ENCODE measurements around the gene BAIAP2L1. TPM values are rescaled to one million over a fixed set of nuclear protein-coding genes. Genes with fewer than 3 reads are reported as not detected.

Gene BAIAP2L1
- total RNA-seq, 4 donors from 2014 or later = 39.8 to 59.8 (median 53.3) TPM

- no peak for TF ChIP-seq POLR2AphosphoS5 (IDR thresholded peaks at IDR 0.05)
- TF ChIP-seq CTCF (IDR thresholded peaks at IDR 0.05) = no peak
- TF ChIP-seq EP300 (IDR thresholded peaks at IDR 0.05; ENCODE audit: low read depth) = no peak
- no peak for TF ChIP-seq POLR2A (IDR thresholded peaks at IDR 0.05)
- Histone ChIP-seq H3K9me3 (no peaks in the 10 kb centered on the region), H3K36me3 (no peaks in the 10 kb centered on the region), H3K4me3 (no peak overlapping the region), H3K4me1 (peaks cover 15 to 37% (median 25%) of the 10 kb centered on the region in 4 donors), H3K27me3 (no peaks in the 10 kb centered on the region), H3K27ac (peak overlapping the region in 2 of 4 donors; percentile 88 to 91)
- in situ Hi-C loops (cut with MboI; ENCODE audit: low pct_ligation_motif_present in 1 of 4, low pct_unique_long_range_greater_than_20kb in 1 of 4, low sequenced_read_pairs in 3 of 4) (no loop called here), intact Hi-C loops (cut with DNase I; ENCODE audit: low total_unique reads) (no loop called here)
- no peak for DNase-seq
- WGBS, 2 donors (ENCODE audit: low coverage in 1 of 2) = 89 to 100% methylated on average over 5 to 8 of the region's 8 CpGs
These were observed 49.8 kb downstream of the BAIAP2L1 start for GRCh38 chr7:98351136-98351535.

GRCh38 chr7:98348726-98349474 is 52.0 kb downstream of the BAIAP2L1 start:
- H3K27me3 ChIP-seq = no peaks in the 10 kb centered on the region
- peaks cover 4 to 16% (median 11%) of the 10 kb centered on the region in 4 donors for H3K4me1 ChIP-seq
- TF ChIP-seq POLR2AphosphoS5 (IDR thresholded peaks at IDR 0.05) (peak in 2 of 3 donors; percentile 14 to 19), CTCF (IDR thresholded peaks at IDR 0.05) (no peak)
- H3K36me3 ChIP-seq = no peaks in the 10 kb centered on the region
- WGBS, 2 donors (ENCODE audit: low coverage in 1 of 2) = 83 to 84% methylated on average over 13 to 23 of the region's 23 CpGs
- intact Hi-C loops (cut with DNase I; ENCODE audit: low total_unique reads) = no loop called here
- peak; percentile 63 for DNase-seq
- peak overlapping the region in 2 of 4 donors; percentile 36 to 51 for H3K27ac ChIP-seq
- no peak overlapping the region for H3K4me3 ChIP-seq
- in situ Hi-C loops (cut with MboI; ENCODE audit: low pct_ligation_motif_present in 1 of 4, low pct_unique_long_range_greater_than_20kb in 1 of 4, low sequenced_read_pairs in 3 of 4) = no loop called here
- H3K9me3 ChIP-seq = no peaks in the 10 kb centered on the region

- Histone ChIP-seq H3K27ac (no peak overlapping the region), H3K9me3 (no peaks in the 10 kb centered on the region), H3K36me3 (no peaks in the 10 kb centered on the region), H3K4me3 (no peak overlapping the region), H3K27me3 (no peaks in the 10 kb centered on the region), H3K4me1 (peaks cover 0 to 8% (median 0%) of the 10 kb centered on the region in 4 donors)
- intact Hi-C loops (cut with DNase I; ENCODE audit: low total_unique reads) = no loop called here
- no peak for DNase-seq
- in situ Hi-C loops (cut with MboI; ENCODE audit: low pct_ligation_motif_present in 1 of 4, low pct_unique_long_range_greater_than_20kb in 1 of 4, low sequenced_read_pairs in 3 of 4) = no loop called here
- 67 to 74% methylated on average over 3 to 7 of the region's 7 CpGs for WGBS, 2 donors (ENCODE audit: low coverage in 1 of 2)
- TF ChIP-seq POLR2AphosphoS5 (IDR thresholded peaks at IDR 0.05) (no peak), CTCF (IDR thresholded peaks at IDR 0.05) (no peak), POLR2A (IDR thresholded peaks at IDR 0.05) (no peak), EP300 (IDR thresholded peaks at IDR 0.05; ENCODE audit: low read depth) (no peak)
These were observed 54.3 kb downstream of the BAIAP2L1 start for GRCh38 chr7:98346515-98347069.

GRCh38 chr7:98341106-98341505 is 59.8 kb downstream of the BAIAP2L1 start:
- no peak for TF ChIP-seq POLR2A (IDR thresholded peaks at IDR 0.05)
- TF ChIP-seq POLR2AphosphoS5 (IDR thresholded peaks at IDR 0.05) = no peak
- no peak for TF ChIP-seq CTCF (IDR thresholded peaks at IDR 0.05)
- no peak for TF ChIP-seq EP300 (IDR thresholded peaks at IDR 0.05; ENCODE audit: low read depth)
- H3K27me3 ChIP-seq = no peaks in the 10 kb centered on the region
- no peak overlapping the region for H3K27ac ChIP-seq
- H3K36me3 ChIP-seq = no peaks in the 10 kb centered on the region
- in situ Hi-C loops (cut with MboI; ENCODE audit: low pct_ligation_motif_present in 1 of 4, low pct_unique_long_range_greater_than_20kb in 1 of 4, low sequenced_read_pairs in 3 of 4) = no loop called here
- H3K4me1 ChIP-seq = peaks cover 0 to 8% (median 0%) of the 10 kb centered on the region in 4 donors
- no peaks in the 10 kb centered on the region for H3K9me3 ChIP-seq
- WGBS, 2 donors (ENCODE audit: low coverage in 1 of 2) = 57 to 63% methylated on average over 3 of the region's 3 CpGs
- DNase-seq = no peak
- no peak overlapping the region for H3K4me3 ChIP-seq
- intact Hi-C loops (cut with DNase I; ENCODE audit: low total_unique reads) = no loop called here

Data from transverse colon (tissue), 4 donors.